WTC11 (cell line): ENCODE measurements around the gene GAL3ST3. TPM values are rescaled to one million over a fixed set of nuclear protein-coding genes. Genes with fewer than 3 reads are reported as not detected.

ENCODE experiments used
- ATAC-seq: fragments of 200-7000 bp; cut with Tn5 transposase; 2 replicates; pipeline ENCODE4 v1.10.0; 2021; ENCODE audit warnings: mild to moderate bottlenecking, moderate library complexity
- CTCF ChIA-PET: fragments of 300-600 bp; sonication (Branson Sonifier 250); formaldehyde crosslinking; loops from one replicate; lab custom pipeline; 2021; ENCODE audit warnings: antibody characterized with exemption; lab: Charles Lee
- POLR2A ChIA-PET: fragments of 350-600 bp; sonication (Branson Sonifier 250); formaldehyde crosslinking; loops from one replicate; lab custom pipeline; 2021; ENCODE audit warnings: antibody characterized with exemption; lab: Charles Lee
- DNase-seq: peaks from one replicate; pipeline ENCODE4 v3.0.0; 2021; ENCODE audit warnings: low spot score
- H3K27ac Mint-ChIP-seq: 2 replicates; pipeline ENCODE4 v1.8.0; 2021; ENCODE audit warnings: mixed read lengths
- H3K27me3 Mint-ChIP-seq: 2 replicates; pipeline ENCODE4 v1.8.0; 2021; ENCODE audit warnings: low read depth, mild to moderate bottlenecking, moderate library complexity, mixed read lengths
- H3K36me3 Mint-ChIP-seq: 2 replicates; pipeline ENCODE4 v1.8.0; 2021; ENCODE audit warnings: mixed read lengths
- H3K4me1 Mint-ChIP-seq: 2 replicates; pipeline ENCODE4 v1.8.0; 2022; ENCODE audit warnings: mixed read lengths
- H3K4me3 Mint-ChIP-seq: 2 replicates; pipeline ENCODE4 v1.8.0; 2021; ENCODE audit warnings: mild to moderate bottlenecking, moderate library complexity, mixed read lengths
- H3K9me3 Mint-ChIP-seq: 2 replicates; pipeline ENCODE4 v1.8.0; 2021; ENCODE audit warnings: mixed read lengths
- CREB1 ChIP-seq: sonication (generic); formaldehyde crosslinking; IDR thresholded peaks from 2 replicates; pipeline ENCODE4 v1.8.0; 2023; ENCODE audit warnings: mild to moderate bottlenecking, missing genetic modification reagents
- ELF4 ChIP-seq: sonication (generic); formaldehyde crosslinking; IDR thresholded peaks from 2 replicates; pipeline ENCODE4 v1.8.1; 2022; ENCODE audit warnings: low read depth, mild to moderate bottlenecking, moderate library complexity, missing genetic modification reagents
- EMX1 ChIP-seq: fragments of 250-450 bp; sonication (Bioruptor Pico); IDR thresholded peaks from 2 replicates; pipeline ENCODE4 v1.8.0; 2021; ENCODE audit warnings: mild to moderate bottlenecking
- ESRRA ChIP-seq: sonication (generic); formaldehyde crosslinking; IDR thresholded peaks from 2 replicates; pipeline ENCODE4 v1.8.1; 2022; ENCODE audit warnings: mild to moderate bottlenecking, missing genetic modification reagents, borderline replicate concordance
- IRF2 ChIP-seq: sonication (generic); formaldehyde crosslinking; IDR thresholded peaks from 2 replicates; pipeline ENCODE4 v1.8.0; 2022; ENCODE audit warnings: low read depth, missing genetic modification reagents, borderline replicate concordance
- JUN ChIP-seq: sonication (generic); formaldehyde crosslinking; IDR thresholded peaks from 2 replicates; pipeline ENCODE4 v1.8.0; 2023; ENCODE audit warnings: mild to moderate bottlenecking, missing genetic modification reagents
- MXD4 ChIP-seq: fragments of 250-450 bp; sonication (Bioruptor Pico); IDR thresholded peaks from 2 replicates; pipeline ENCODE4 v1.8.0; 2021; ENCODE audit warnings: mild to moderate bottlenecking, moderate library complexity, borderline replicate concordance
- MYBL2 ChIP-seq: sonication (generic); formaldehyde crosslinking; IDR thresholded peaks from 2 replicates; pipeline ENCODE4 v1.8.1; 2023; ENCODE audit warnings: mild to moderate bottlenecking, moderate library complexity, missing genetic modification reagents
- NR1H2 ChIP-seq: sonication (generic); formaldehyde crosslinking; IDR thresholded peaks from 2 replicates; pipeline ENCODE4 v1.9.0; 2021; ENCODE audit warnings: mild to moderate bottlenecking, moderate library complexity, missing genetic modification reagents
- RORB ChIP-seq: fragments of 250-450 bp; sonication (Bioruptor Pico); IDR thresholded peaks from 2 replicates; pipeline ENCODE4 v1.9.0; 2021; ENCODE audit warnings: mild to moderate bottlenecking
- SMAD4 ChIP-seq: sonication (generic); formaldehyde crosslinking; IDR thresholded peaks from 2 replicates; pipeline ENCODE4 v1.8.0; 2022; ENCODE audit warnings: mild to moderate bottlenecking, missing genetic modification reagents
- TCF7 ChIP-seq: sonication (generic); formaldehyde crosslinking; IDR thresholded peaks from 2 replicates; pipeline ENCODE4 v1.8.0; 2022; ENCODE audit warnings: mild to moderate bottlenecking, low read depth, missing genetic modification reagents, moderate library complexity
- ZNF232 ChIP-seq: sonication (generic); formaldehyde crosslinking; IDR thresholded peaks from 2 replicates; pipeline ENCODE4 v1.8.0; 2022; ENCODE audit warnings: mild to moderate bottlenecking, missing genetic modification reagents
- total RNA-seq: library from RNA; stranded (reverse); gene quantifications from 3 replicates; pipeline ENCODE4 v1.2.3, GENCODE V29; 2021
- TF ChIP-seq, protein P1 (sequence below): sonication (generic); formaldehyde crosslinking; IDR thresholded peaks from 2 replicates; pipeline ENCODE4 v1.8.0; 2023; ENCODE audit warnings: missing genetic modification reagents, mild to moderate bottlenecking, borderline replicate concordance
- TF ChIP-seq, protein P2 (sequence below): sonication (generic); formaldehyde crosslinking; IDR thresholded peaks from 2 replicates; pipeline ENCODE4 v1.8.1; 2023; ENCODE audit warnings: mild to moderate bottlenecking, missing genetic modification reagents
- TF ChIP-seq, protein P3 (sequence below): sonication (generic); formaldehyde crosslinking; IDR thresholded peaks from 2 replicates; pipeline ENCODE4 v1.8.0; 2022; ENCODE audit warnings: missing genetic modification reagents
- TF ChIP-seq, protein P4 (sequence below): sonication (generic); formaldehyde crosslinking; IDR thresholded peaks from 2 replicates; pipeline ENCODE4 v1.8.1; 2023; ENCODE audit warnings: mild to moderate bottlenecking, missing genetic modification reagents, borderline replicate concordance
- TF ChIP-seq, protein P5 (sequence below): fragments of 250-450 bp; sonication (Bioruptor Pico); conservative IDR thresholded peaks from 2 replicates; pipeline ENCODE4 v1.9.0; 2021; ENCODE audit warnings: mild to moderate bottlenecking

The GAL3ST3 gene
- total RNA-seq, 1 experiment from 2014 or later = 21.3 TPM

DNA sequence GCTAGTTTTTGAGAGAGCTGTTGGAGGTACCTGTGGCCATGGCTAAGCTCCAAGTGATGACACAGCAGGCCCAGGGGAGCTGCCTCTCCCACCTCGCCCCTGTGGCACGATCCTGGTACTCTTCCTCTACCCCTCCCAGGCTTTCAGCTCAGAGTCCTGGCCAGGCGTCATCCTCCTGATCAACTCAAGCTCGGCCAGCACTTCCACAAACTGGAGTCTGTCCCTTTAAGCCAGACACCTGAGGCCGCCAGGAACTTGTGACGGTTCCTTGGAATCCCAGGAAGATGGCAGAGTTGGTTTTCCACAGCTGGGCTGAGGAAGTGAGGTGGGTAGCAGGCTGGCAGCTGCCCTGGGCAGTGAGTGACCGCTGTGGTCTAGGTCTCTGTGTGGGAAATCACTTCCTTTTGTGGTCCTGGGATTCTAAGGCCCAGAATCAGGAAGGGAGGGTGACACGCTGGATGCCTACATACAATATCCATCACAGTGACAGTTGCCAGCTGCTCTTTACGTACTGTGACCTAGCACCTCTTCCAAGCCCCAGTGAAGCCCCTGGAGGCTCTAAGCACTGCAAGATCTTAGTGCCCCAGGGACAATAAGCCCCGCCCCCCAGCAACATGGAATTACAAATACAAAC lies 40.4 kb downstream of the GAL3ST3 start:
- ChIA-PET POLR2A (interaction anchor here (1.2 kb wide), 1 partner anchor 43 kb away, joined by 3 read pairs; no protein-coding TSS in a partner anchor), CTCF (interaction anchor here (0.7 to 2.7 kb wide), 8 partner anchors 14 to 274 kb away, joined by 3 to 12 read pairs (median 3); no protein-coding TSS in a partner anchor)
- no peak overlapping the region for H3K4me3 Mint-ChIP-seq
- ATAC-seq = no peak
- no peak for TF ChIP-seq TCF7 (CRISPR knock-in tag)
- TF ChIP-seq ZNF232 (CRISPR knock-in tag) = no peak
- TF ChIP-seq, protein P1, sequence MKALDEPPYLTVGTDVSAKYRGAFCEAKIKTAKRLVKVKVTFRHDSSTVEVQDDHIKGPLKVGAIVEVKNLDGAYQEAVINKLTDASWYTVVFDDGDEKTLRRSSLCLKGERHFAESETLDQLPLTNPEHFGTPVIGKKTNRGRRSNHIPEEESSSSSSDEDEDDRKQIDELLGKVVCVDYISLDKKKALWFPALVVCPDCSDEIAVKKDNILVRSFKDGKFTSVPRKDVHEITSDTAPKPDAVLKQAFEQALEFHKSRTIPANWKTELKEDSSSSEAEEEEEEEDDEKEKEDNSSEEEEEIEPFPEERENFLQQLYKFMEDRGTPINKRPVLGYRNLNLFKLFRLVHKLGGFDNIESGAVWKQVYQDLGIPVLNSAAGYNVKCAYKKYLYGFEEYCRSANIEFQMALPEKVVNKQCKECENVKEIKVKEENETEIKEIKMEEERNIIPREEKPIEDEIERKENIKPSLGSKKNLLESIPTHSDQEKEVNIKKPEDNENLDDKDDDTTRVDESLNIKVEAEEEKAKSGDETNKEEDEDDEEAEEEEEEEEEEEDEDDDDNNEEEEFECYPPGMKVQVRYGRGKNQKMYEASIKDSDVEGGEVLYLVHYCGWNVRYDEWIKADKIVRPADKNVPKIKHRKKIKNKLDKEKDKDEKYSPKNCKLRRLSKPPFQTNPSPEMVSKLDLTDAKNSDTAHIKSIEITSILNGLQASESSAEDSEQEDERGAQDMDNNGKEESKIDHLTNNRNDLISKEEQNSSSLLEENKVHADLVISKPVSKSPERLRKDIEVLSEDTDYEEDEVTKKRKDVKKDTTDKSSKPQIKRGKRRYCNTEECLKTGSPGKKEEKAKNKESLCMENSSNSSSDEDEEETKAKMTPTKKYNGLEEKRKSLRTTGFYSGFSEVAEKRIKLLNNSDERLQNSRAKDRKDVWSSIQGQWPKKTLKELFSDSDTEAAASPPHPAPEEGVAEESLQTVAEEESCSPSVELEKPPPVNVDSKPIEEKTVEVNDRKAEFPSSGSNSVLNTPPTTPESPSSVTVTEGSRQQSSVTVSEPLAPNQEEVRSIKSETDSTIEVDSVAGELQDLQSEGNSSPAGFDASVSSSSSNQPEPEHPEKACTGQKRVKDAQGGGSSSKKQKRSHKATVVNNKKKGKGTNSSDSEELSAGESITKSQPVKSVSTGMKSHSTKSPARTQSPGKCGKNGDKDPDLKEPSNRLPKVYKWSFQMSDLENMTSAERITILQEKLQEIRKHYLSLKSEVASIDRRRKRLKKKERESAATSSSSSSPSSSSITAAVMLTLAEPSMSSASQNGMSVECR (CRISPR knock-in tag) = no peak
- no peak for TF ChIP-seq ELF4 (CRISPR knock-in tag)
- TF ChIP-seq CREB1 (CRISPR knock-in tag) = no peak
- TF ChIP-seq ESRRA = no peak
- TF ChIP-seq, protein P2, sequence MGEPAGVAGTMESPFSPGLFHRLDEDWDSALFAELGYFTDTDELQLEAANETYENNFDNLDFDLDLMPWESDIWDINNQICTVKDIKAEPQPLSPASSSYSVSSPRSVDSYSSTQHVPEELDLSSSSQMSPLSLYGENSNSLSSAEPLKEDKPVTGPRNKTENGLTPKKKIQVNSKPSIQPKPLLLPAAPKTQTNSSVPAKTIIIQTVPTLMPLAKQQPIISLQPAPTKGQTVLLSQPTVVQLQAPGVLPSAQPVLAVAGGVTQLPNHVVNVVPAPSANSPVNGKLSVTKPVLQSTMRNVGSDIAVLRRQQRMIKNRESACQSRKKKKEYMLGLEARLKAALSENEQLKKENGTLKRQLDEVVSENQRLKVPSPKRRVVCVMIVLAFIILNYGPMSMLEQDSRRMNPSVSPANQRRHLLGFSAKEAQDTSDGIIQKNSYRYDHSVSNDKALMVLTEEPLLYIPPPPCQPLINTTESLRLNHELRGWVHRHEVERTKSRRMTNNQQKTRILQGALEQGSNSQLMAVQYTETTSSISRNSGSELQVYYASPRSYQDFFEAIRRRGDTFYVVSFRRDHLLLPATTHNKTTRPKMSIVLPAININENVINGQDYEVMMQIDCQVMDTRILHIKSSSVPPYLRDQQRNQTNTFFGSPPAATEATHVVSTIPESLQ (CRISPR knock-in tag) = no peak
- no peak for TF ChIP-seq NR1H2
- TF ChIP-seq MYBL2 (CRISPR knock-in tag) = no peak
- no peak for TF ChIP-seq JUN
- no peak for TF ChIP-seq SMAD4 (CRISPR knock-in tag)
- TF ChIP-seq, protein P3, sequence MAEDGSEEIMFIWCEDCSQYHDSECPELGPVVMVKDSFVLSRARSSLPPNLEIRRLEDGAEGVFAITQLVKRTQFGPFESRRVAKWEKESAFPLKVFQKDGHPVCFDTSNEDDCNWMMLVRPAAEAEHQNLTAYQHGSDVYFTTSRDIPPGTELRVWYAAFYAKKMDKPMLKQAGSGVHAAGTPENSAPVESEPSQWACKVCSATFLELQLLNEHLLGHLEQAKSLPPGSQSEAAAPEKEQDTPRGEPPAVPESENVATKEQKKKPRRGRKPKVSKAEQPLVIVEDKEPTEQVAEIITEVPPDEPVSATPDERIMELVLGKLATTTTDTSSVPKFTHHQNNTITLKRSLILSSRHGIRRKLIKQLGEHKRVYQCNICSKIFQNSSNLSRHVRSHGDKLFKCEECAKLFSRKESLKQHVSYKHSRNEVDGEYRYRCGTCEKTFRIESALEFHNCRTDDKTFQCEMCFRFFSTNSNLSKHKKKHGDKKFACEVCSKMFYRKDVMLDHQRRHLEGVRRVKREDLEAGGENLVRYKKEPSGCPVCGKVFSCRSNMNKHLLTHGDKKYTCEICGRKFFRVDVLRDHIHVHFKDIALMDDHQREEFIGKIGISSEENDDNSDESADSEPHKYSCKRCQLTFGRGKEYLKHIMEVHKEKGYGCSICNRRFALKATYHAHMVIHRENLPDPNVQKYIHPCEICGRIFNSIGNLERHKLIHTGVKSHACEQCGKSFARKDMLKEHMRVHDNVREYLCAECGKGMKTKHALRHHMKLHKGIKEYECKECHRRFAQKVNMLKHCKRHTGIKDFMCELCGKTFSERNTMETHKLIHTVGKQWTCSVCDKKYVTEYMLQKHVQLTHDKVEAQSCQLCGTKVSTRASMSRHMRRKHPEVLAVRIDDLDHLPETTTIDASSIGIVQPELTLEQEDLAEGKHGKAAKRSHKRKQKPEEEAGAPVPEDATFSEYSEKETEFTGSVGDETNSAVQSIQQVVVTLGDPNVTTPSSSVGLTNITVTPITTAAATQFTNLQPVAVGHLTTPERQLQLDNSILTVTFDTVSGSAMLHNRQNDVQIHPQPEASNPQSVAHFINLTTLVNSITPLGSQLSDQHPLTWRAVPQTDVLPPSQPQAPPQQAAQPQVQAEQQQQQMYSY = no peak
- no peak overlapping the region for H3K27ac Mint-ChIP-seq
- H3K27me3 Mint-ChIP-seq = peaks cover 22% of the 10 kb centered on the region
- H3K4me1 Mint-ChIP-seq = peaks cover 8% of the 10 kb centered on the region
- peaks cover 8% of the 10 kb centered on the region for H3K36me3 Mint-ChIP-seq
- no peak for DNase-seq
- no peaks in the 10 kb centered on the region for H3K9me3 Mint-ChIP-seq

DNA sequence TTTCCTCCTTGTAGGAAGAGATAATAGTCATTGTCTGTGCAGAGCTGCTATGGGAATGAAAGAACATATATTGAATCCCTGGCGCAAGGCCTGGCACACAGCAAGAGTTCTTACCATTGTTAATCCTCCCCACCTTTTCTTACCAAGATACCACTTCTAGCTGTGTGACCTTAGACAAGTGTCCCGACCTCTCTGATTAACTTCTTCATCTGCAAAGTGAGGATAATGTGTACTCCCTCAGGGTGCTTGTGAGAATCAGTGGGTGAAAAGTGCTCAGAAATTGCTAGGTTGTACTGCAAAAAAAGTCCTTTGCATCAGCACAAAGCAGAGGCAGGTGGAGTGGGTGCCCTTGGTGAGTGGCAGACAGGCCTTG lies 40.9 kb downstream of the GAL3ST3 start:
- ChIA-PET POLR2A (interaction anchor here (0.6 to 1.2 kb wide), 2 partner anchors 22 to 43 kb away, joined by 3 read pairs; no protein-coding TSS in a partner anchor), CTCF (interaction anchor here (0.8 to 2.7 kb wide), 7 partner anchors 14 to 275 kb away, joined by 3 to 12 read pairs (median 4); no protein-coding TSS in a partner anchor)
- Mint-ChIP-seq H3K4me3 (no peak overlapping the region), H3K27me3 (peaks cover 22% of the 10 kb centered on the region), H3K4me1 (peaks cover 13% of the 10 kb centered on the region), H3K36me3 (peaks cover 10% of the 10 kb centered on the region), H3K27ac (no peak overlapping the region), H3K9me3 (no peaks in the 10 kb centered on the region)
- ATAC-seq (no peak), DNase-seq (no peak)
- TF ChIP-seq RORB (CRISPR knock-in tag) (no peak), IRF2 (CRISPR knock-in tag) (no peak), ELF4 (CRISPR knock-in tag) (no peak), CREB1 (CRISPR knock-in tag) (no peak), EMX1 (CRISPR knock-in tag) (no peak), MXD4 (no peak)
- TF ChIP-seq, protein P4, sequence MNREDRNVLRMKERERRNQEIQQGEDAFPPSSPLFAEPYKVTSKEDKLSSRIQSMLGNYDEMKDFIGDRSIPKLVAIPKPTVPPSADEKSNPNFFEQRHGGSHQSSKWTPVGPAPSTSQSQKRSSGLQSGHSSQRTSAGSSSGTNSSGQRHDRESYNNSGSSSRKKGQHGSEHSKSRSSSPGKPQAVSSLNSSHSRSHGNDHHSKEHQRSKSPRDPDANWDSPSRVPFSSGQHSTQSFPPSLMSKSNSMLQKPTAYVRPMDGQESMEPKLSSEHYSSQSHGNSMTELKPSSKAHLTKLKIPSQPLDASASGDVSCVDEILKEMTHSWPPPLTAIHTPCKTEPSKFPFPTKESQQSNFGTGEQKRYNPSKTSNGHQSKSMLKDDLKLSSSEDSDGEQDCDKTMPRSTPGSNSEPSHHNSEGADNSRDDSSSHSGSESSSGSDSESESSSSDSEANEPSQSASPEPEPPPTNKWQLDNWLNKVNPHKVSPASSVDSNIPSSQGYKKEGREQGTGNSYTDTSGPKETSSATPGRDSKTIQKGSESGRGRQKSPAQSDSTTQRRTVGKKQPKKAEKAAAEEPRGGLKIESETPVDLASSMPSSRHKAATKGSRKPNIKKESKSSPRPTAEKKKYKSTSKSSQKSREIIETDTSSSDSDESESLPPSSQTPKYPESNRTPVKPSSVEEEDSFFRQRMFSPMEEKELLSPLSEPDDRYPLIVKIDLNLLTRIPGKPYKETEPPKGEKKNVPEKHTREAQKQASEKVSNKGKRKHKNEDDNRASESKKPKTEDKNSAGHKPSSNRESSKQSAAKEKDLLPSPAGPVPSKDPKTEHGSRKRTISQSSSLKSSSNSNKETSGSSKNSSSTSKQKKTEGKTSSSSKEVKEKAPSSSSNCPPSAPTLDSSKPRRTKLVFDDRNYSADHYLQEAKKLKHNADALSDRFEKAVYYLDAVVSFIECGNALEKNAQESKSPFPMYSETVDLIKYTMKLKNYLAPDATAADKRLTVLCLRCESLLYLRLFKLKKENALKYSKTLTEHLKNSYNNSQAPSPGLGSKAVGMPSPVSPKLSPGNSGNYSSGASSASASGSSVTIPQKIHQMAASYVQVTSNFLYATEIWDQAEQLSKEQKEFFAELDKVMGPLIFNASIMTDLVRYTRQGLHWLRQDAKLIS (CRISPR knock-in tag) = no peak
- TF ChIP-seq, protein P5, sequence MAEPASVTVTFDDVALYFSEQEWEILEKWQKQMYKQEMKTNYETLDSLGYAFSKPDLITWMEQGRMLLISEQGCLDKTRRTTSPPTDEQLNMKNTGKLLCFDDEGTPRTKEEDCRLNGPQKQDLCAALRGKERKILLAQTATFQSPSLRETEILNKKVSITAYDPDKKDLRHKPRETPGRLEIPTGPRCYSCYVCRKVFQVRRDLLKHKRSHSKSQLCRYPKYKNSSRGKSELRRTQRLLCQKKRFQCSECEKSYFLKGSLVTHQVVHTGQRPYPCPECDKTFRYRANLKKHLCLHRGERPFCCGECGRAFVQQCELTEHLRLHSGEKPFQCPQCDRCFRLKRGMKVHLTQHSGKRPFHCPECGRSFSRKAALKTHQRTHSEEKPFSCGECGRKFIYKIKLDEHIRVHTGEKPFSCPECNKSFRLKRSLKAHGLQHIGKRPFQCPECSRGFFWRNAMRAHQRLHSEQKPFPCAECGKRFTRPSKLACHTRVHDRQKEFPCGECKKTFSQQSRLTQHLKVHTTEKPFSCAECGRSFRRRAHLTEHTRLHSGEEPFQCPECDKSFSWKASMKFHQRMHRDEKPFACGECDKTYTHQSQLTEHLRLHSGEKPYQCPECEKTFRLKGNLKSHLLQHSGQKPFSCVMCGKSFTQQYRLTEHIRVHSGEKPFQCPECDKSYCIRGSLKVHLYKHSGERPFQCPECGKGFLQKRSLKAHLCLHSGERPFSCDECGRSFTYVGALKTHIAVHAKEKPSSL = no peak
